Measurements from ENCODE around the gene SCAF8. TPM values are rescaled to one million over a fixed set of nuclear protein-coding genes. Genes with fewer than 3 reads are reported as not detected.
"Not testable (repeated sequence)": the region's sequence is repeated elsewhere in the genome, so short reads cannot be mapped to it uniquely, and the experiment has no call there.

The SCAF8 gene
- total RNA-seq, 1 experiment from 2014 or later = 30.8 TPM

DNA sequence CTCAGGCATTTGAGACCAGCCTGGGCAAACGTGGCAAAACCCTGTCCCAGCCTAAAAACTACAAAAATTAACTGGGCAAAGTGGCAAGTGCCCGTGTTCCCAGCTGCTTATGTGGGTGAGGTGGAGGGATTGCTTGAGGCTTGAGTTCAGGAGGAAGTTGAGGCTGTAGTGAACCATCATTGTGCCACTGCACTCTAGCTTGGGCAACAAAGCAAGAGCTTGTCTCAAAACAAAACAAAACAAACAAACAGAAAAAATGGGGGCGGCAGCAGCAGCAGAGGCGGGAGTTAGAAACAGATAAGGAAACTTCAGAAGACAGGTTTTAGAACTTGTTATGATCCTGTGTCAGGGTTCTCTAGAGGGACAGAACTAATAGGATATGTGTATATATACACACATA is 49.0 kb downstream of the SCAF8 start:
- DNase-seq (ENCODE audit: low spot score) = no peak

DNA sequence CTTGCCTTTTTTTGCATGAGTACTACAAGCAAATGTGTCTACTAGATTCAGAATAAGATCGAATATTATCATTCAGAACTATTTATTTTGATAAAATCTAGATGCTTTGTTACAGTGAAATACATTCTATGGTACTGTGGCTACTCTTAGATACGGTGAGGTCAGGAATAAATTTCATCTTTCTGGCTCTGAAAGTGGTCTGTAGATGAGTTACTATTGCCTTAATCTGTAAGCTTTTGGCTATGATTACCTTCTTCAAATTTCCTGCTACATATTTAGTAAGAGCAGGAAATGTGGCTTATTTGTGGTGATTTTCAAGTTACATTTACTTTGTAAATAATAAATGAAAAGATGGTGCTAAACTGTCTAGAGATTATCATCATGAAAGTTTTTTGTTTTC is 50.0 kb downstream of the SCAF8 start:
- no peak for DNase-seq (ENCODE audit: low spot score)

DNA sequence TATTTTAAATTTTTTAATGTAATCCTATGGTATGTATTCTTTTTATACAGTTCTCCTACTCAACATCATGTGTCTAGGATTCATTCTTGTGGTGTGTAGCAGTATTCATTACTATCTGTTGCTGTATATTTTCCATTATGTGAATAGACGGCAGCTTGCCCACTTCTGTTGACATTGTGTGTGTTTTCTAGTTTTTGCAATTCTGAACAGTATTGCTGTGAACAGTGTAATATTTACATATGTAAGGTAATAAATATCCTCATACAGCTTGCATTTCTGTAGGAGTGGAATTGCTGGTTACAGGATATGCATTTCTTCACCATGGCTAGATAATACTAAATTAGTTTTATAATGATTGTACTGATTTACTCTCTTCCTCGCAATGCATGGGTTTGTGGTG is 51.9 kb downstream of the SCAF8 start:
- no peak for DNase-seq (ENCODE audit: low spot score)

DNA sequence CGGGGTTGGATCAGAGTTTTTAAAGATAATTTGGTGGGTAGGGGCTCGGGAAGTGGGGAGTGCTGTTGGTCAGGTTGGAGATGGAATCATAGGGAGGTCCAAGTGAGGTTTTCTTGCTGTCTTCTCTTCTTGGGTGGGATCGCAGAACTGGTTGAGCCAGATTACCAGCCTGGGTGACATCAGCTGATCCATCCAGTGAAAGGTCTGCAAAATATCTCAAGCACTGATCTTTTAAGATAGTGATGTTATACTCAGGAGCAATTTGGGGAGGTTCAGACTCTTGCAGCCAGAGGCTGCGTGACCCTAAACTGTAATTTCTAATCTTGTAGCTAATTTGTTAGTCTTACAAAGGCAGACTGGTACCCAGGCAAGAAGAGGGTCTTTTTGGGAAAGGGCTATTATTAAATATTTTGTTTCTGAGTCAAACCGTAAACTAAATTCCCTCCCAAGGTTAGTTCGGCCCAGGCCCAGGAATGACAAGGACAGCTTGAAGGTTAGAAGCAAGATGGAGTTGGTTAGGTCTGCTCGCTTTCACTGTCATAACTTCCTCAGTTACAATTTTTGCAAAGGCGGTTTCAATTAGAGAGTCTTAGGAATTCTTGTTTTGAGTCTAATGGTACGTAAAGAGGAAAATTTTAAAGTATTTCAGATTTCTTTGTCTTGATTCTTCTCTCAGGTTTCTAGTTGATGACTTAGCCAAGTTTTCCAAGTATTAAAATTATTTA is 53.1 kb downstream of the SCAF8 start:
- DNase-seq (ENCODE audit: low spot score) = no peak

DNA sequence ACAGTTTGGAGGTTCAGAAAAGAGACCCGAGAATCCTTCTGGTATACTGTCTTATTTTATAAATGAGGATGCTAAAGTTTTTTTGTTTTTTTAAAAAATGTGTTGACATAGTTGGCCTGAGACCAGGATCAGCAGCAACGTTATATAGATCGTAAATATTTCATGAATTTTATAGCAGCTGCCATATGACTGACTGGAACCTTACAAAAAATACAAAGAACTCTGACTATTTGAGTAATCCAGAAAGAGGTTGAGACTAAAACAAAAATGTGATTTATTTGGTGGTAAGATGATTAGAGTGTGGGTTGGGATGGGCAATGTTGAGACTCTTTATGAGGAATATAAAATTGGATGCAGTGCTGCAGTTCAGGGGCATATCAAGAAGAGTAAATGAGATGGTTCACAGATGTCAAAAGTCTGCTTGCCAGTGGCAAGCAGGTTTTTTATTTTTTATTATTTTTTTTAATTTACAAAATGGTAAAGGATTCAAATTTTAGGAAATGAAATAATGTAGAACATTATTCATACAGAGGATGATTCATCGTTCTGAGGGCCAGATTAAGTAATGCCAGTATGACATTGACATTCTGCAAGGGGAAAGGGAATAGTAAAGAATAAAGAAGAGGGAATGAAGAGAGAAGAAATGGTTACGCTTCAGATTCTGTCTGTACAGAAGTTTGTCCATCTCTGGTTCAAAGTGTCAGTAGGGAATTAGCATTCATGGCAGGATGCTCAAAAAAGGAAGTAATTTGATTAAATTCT is 58.5 kb downstream of the SCAF8 start:
- no peak for DNase-seq (ENCODE audit: low spot score)

DNA sequence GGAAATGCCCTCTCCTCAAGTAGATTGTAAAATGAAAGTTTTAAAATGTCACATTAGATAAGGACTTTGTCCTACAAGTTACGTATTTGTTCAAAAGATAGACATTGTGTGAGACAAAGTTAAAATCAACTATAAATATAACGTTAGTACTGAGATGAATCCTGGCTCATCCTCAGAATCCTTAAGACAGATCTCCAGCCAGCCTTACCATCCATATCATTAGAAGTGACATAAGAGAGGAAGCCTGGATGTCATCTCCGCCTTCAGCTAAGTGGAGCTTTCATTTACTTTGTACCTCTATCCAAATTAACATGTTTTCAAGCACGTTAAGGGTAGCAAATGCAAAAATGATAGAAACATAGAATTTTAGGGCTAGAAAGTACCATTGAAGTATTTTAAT is 59.1 kb downstream of the SCAF8 start:
- no peak for DNase-seq (ENCODE audit: low spot score)

DNA sequence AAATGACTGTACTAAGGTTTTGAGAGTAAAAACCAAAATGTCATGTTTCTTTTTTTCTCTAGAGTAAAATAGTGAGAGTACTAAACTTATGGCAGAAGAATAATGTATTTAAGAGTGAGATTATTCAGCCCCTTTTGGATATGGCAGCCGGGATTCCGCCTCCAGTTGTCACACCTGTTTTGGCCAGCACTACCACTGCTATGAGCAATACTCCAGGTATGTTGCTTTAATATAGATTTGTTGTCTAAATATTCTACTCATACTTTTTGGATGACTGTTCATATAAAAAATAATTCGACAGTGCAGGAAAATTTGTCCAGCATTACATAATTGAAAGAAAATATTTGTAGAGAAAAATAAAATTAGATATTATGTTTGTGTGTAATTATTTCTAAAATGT is 59.5 kb downstream of the SCAF8 start:
- DNase-seq (ENCODE audit: low spot score) = peak; percentile 2

DNA sequence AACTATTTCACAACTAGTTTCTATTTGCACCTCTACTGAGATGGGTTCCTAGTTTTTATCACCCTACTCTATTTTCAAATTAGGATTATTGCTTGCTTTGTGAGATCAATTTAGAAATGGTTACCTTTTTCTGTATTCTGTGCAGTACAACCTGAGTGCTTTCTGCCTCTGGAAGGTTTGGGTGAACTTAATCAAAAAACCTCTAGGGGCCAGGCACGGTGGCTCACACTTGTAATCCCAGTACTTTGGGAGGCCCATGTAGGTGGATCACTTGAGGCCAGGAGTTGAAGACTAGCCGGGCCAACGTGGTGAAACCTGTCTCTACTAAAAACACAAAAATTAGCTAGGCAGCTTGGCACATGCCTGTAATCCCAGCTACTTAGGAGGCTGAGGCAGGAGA is 63.3 kb downstream of the SCAF8 start:
- DNase-seq (ENCODE audit: low spot score) = no peak

DNA sequence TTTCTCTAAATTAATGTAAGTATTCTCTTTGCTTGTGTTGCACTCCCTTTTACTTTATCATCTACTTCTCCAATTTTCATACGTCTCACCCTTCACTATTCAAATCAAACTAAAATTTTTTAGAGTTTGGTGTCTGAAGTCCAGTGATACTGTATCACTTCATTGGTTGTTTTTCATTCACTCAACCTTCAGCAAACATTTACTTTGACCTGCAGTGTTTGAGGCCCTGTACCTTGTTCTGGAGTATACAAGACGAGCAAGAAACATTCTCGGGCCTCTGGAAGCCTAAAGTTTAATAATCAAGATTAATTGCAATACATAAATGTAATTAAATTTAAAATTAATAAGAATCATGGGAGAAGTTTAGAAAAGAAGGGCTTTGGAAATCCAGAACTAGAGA is 64.6 kb downstream of the SCAF8 start:
- DNase-seq (ENCODE audit: low spot score) = no peak

DNA sequence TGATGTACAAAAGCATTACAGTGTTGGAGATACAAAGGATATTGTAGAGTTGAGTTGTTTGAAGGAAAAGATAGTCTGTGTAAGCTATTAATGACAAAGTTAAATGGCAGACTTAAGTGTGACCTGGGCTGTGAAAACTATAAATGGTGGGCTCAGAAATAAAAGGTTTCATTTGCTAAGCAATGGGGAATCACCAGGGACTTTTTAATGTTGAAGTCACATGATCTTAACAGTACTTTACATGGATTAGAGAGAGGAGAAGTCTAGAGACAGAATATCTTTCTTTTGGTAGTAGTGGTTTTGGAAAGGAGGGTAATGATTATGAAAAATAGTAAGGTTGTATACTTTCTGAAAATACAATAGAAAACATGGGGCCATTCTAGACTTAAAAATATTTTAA is 67.1 kb downstream of the SCAF8 start:
- no peak for DNase-seq (ENCODE audit: low spot score)

DNA sequence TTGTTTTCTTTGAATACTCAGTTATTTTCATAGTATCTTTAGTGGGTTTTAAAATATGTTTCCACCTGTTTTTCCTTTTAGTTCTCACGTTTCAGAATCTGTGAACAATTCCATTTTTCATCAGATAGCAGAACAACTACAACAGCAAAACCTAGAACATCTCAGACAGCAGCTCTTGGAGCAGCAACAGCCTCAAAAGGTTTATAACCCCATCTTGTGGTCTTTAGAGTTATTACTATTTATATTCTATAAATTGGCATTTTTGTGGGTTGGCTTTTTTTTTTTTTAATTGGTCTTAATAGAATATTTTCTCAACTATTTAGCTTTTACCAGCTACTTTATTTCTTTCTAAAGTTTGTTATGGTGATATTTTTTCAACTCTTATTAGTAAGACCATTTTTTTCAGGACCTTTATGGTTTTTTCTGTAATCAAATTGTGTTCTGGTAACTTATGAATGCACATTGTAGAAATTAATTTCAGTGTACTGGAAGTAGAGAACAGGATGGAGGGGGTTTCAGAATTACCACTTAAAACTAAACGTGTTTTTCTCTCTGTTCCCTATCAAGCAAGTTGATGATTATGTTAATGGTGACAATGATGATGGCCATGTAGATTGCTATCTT is 72.2 kb downstream of the SCAF8 start:
- peak; percentile 10 for DNase-seq (ENCODE audit: low spot score)

DNA sequence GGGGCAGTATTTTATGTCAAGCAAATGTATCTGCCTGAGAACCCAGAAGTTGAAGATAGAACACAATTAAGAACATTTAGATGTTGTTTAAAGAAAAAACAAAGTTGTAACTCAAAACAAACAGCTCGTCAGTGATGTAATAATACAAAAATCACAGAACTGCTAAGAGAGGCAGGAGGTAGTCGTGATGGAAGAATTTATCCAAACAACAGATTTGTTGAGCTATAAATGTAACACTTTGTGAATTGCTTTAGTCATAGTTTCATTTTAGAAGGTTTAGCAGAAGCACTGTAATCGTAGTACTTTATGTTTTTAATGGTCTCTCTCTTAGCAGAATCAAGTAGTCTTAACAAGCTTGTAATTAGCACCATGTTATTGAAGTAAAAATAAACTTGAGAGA is 73.6 kb downstream of the SCAF8 start:
- DNase-seq (ENCODE audit: low spot score) = no peak

DNA sequence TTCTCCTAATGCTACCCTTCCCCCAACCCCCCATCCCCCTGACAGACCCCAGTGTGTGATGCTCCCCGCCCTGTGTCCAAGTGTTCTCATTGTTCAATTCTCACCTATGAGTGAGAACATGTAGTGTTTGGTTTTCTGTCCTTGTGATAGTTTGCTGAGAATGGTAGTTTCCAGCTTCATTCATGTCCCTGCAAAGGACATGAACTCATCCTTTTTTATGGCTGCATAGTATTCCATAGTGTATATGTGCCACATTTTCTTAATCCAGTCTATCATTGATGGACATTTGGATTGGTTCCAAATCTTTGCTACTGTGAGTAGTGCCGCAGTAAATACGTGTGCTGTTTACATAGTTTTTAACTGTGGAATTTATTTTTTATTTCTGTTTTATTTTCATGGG is 78.4 kb downstream of the SCAF8 start:
- DNase-seq (ENCODE audit: low spot score) = not testable (repeated sequence)

DNA sequence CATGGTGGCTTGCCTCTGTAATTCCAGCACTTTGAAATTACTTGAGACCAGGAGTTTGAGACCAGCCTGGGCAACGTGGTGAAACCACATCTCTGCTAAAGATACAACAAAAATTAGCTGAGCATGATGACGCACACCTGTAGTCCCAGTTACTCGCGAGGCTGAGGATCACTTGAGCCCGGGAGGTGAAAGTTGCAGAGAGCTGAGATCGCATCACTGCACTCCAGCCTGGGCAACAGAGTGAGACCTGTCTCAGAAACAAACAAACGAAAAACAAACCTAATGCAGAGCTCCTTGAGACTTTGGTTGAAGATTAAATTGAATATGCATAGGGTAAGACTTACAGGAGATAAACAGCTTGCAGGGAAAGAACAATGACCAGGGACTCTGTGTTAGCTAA is 80.8 kb downstream of the SCAF8 start:
- DNase-seq (ENCODE audit: low spot score) = no peak

DNA sequence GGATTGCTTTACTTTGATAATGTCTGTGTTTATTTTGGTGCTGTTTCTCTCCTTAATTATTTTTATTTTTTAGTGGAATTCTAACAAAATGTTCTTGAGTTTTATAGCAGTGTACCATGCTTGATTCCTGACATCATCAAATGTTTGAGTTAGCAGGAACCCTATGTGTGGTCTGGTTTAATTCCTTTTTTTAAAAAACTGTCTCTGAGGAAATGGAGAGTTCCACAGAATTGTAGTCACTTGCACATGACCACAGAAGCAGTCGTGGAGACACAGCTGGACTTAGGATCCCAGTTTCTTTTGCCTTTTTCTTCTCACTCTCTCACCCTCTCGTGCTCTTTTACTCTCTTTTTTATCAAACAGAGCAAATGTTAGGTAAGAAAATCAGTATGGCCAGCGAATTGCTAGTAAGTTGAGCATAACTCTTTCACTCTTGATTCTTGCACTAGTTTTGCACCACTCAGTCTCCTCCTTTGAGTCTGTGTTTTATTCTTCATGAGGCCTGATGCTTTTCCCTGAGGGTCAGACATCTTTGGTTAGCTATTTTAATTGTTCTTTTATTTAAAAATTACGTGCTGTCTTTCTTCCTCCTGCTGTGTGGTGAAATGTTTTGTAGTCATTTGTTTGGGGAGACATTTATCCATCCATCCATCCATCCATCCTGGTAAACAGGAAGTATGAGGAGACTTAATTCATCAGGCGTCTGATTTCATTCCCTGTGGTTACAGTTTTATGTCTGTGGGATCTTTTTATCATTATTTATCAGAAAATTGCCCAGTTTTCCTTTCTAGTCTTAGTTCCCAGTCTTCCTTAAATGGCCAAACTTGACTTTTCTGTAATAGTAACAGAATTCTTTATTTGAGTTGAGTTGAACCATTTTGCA is 83.0 kb downstream of the SCAF8 start:
- DNase-seq (ENCODE audit: low spot score) = no peak

DNA sequence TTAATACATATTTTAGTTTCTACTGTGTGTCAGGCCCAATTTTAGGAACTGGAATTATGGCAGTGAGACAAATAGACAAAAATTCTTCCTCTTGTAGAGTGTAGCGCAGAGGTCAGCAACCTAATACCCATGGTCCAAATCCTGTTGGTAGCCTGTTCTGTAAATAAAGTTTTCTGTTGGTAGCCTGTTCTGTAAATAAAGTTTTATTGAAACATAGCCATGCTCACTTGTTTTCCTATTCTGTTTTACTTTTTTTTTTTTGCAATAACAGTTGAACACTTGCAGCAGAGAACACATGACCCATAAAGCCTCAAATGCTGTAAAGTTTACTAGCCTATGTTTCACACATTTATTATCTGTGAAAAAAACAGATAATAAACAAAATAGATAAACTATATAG is 87.9 kb downstream of the SCAF8 start:
- DNase-seq (ENCODE audit: low spot score) = no peak

DNA sequence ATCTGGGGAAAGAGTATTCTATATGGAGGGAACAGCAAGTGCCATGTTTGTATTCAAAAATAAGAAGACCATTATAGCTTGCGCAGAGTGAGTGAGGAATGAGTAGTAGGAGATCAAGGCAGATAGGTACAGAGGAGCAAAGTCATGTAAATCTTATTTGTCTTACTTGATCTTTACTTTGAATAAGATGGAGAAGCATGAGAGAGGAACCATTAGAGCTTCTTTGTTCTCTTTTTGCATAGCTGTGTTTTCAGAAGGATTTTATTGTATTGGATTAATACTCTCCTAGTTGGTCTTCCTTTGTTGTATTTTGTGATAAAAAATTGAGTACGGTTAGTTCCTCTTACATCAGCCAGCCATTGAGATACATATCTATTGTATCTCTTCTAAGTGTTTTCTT is 88.4 kb downstream of the SCAF8 start:
- no peak for DNase-seq (ENCODE audit: low spot score)

DNA sequence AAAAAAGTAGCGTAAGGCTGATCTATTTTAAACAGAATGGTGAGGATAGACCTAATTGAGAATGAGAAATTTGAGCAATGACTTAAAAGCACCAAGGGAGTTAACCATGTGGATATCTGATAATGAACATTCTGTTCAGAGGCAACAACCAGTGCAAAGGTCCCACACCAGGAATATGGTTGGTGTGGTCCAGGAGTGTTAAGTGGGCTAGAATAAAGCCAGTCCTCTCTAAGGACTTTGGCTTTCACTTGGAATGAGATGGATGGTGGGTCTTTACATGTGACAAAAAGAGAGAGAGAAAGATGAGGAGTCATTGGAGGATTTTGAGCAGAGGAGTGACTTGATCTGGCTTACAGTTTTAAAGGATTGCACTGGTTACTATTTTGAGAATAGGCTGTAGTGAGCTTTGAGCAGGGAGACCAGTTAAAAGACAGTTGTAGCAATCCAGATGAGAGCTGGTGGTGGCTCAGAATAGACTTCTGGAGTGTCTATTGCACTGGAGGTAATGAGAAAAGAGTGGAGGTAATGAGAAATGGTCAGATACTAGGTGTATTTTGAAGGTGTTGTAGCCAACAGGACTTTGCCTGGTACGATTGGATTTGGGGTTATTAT is 89.8 kb downstream of the SCAF8 start:
- no peak for DNase-seq (ENCODE audit: low spot score)

DNA sequence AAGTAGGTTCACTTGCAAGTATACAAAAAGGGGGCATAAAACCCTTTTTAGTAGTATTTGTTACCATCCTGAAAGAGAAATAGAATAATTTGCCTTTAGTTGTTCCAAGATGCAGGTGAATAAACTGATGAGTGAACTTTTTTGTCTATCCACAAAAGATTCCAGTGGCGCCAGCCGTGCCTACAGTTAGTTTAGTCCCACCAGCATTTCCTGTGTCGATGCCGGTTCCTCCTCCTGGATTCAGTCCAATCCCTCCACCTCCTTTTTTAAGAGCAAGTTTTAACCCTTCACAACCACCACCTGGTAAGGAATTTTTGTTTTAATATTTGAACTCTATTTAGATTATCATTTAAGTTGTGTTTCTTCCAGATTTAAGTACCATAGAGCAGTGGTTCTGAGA is 90.9 kb downstream of the SCAF8 start:
- DNase-seq (ENCODE audit: low spot score) = peak; percentile 32

DNA sequence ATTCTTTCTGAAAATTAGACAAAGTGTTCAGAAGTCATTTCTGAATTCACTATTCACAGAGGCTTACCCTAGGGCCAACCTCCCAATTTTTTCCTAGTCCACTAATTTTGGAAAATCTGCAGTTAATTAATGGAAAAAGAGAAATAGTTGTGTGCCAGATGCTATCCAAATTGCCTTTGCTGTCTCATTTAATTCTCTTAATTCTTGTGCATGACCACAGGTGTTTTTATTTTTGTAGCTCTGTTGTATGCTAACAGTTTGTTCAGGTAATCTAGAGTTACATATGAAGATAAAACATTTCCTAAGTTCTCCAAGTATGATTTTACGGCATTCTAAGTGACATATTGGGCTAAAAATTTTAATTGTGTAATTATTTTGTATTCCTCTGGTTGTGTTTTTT is 96.8 kb downstream of the SCAF8 start:
- no peak for DNase-seq (ENCODE audit: low spot score)

DNA sequence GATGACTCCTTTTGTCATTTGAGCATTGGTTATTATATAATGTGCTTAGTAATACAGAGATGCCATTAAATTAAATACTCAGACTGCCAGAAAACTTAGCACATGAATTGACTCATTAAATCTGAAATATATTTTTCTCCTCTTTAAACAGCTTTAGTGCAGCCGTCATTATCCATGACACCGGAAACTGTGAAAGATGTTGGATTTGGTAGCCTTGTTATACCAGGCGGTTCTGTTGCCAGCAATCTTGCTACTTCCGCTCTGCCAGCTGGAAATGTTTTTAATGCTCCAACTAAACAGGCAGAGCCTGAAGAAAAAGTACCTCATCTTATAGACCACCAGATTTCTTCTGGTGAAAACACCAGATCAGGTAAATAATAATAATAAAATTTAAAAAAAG is 97.6 kb downstream of the SCAF8 start:
- no peak for DNase-seq (ENCODE audit: low spot score)

DNA sequence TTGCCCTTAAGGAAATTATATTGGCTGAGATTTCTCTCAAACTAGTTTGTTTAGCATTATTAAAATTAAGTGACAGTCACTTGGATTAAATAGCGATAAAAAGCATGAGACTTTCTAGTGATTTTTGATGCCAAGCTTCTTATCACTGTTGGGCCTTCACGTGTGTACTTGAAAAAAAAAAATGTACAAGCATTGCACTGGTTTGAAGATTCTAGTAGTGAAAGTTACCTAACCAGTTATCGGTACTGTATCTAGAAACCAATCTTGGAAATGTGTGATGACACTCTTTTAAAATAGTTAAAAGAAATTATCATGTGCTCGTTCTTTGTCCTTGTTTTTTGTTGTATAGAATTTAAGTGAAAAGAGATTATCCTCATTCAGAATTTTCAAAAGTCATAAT is 102.1 kb downstream of the SCAF8 start:
- DNase-seq (ENCODE audit: low spot score) = no peak
